Type B pancreatic cell (in vitro differentiated cells): ENCODE data around the gene SEMA3E. TPM values are rescaled to one million over a fixed set of nuclear protein-coding genes. Genes with fewer than 3 reads are reported as not detected.

ENCODE experiments used
- DNase-seq: peaks from one replicate; pipeline ENCODE4 v3.0.0; 2021; ENCODE audit warnings: mixed read lengths; ENCODE audit not compliant: unreplicated experiment; ENCODE audit errors: extremely low spot score
- H3K27ac Mint-ChIP-seq: 2 replicates; pipeline ENCODE4 v1.8.0; 2021; ENCODE audit warnings: mild to moderate bottlenecking, mixed read lengths
- H3K27me3 Mint-ChIP-seq: 2 replicates; pipeline ENCODE4 v1.8.0; 2021; ENCODE audit warnings: mixed read lengths
- H3K36me3 Mint-ChIP-seq: 2 replicates; pipeline ENCODE4 v1.8.0; 2021; ENCODE audit warnings: mixed read lengths
- H3K4me1 Mint-ChIP-seq: one replicate; pipeline ENCODE4 v1.8.0; 2021; ENCODE audit warnings: mixed read lengths; ENCODE audit not compliant: unreplicated experiment
- H3K4me3 Mint-ChIP-seq: 2 replicates; pipeline ENCODE4 v1.8.0; 2021; ENCODE audit warnings: mild to moderate bottlenecking, mixed read lengths
- H3K9me3 Mint-ChIP-seq: 2 replicates; pipeline ENCODE4 v1.8.0; 2021; ENCODE audit warnings: mixed read lengths
- CTCF ChIP-seq: fragments of 200-600 bp; sonication (generic); conservative IDR thresholded peaks from 2 replicates; pipeline ENCODE4 v1.5.0; 2021; ENCODE audit warnings: antibody characterized with exemption, mild to moderate bottlenecking
- total RNA-seq: library from RNA; stranded (reverse); gene quantifications from 2 replicates; pipeline ENCODE4 v1.2.1, GENCODE V29; 2021; ENCODE audit warnings: low replicate concordance

The SEMA3E gene
- total RNA-seq, 1 donor from 2014 or later: 27.7 TPM

- no peaks in the 10 kb centered on the region for H3K36me3 Mint-ChIP-seq
Measured at GRCh38 chr7:83504330-83504729, 144.6 kb downstream of the SEMA3E start.

DNA sequence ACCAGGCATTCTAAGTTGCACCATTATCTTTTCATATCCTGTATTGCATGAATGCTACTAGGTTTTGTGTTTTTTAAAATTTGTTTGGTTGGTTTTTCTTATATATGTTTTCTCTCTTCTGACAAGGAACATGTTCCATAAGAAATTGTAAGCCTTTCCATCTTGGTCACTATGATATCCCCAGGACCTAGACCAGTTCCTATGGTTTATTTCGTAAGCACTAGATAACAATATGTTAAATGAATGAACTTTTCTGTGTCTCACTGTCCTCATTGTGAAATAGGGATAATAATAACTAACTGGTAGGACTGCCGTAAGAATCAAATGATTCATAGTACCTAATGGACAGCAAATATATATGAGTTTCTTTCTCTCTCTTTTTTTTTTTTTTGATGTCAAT is 146.3 kb downstream of the SEMA3E start:
- peaks cover 8% of the 10 kb centered on the region for H3K9me3 Mint-ChIP-seq
- TF ChIP-seq CTCF: no peak
- H3K27me3 Mint-ChIP-seq: no peaks in the 10 kb centered on the region
- H3K27ac Mint-ChIP-seq: no peak overlapping the region
- DNase-seq: no peak
- no peak overlapping the region for H3K4me3 Mint-ChIP-seq
- H3K36me3 Mint-ChIP-seq: no peaks in the 10 kb centered on the region
- H3K4me1 Mint-ChIP-seq: no peaks in the 10 kb centered on the region

More at GRCh38 chr7:83504330-83504729, 144.6 kb downstream of the SEMA3E start:
- Mint-ChIP-seq H3K27ac (no peak overlapping the region), H3K4me1 (no peaks in the 10 kb centered on the region), H3K4me3 (no peak overlapping the region), H3K9me3 (peaks cover 8% of the 10 kb centered on the region), H3K27me3 (no peaks in the 10 kb centered on the region)
- no peak for TF ChIP-seq CTCF
- no peak for DNase-seq

- H3K4me3 Mint-ChIP-seq: no peak overlapping the region
Measured at GRCh38 chr7:83494683-83495082, 154.3 kb downstream of the SEMA3E start.

GRCh38 chr7:83492802-83493201 is 156.1 kb downstream of the SEMA3E start:
- Mint-ChIP-seq H3K27me3 (no peaks in the 10 kb centered on the region), H3K36me3 (no peaks in the 10 kb centered on the region), H3K9me3 (no peaks in the 10 kb centered on the region), H3K27ac (no peak overlapping the region), H3K4me1 (peaks cover 8% of the 10 kb centered on the region), H3K4me3 (no peak overlapping the region)
- TF ChIP-seq CTCF: no peak
- no peak for DNase-seq

More at GRCh38 chr7:83494683-83495082, 154.3 kb downstream of the SEMA3E start:
- no peak for TF ChIP-seq CTCF
- no peaks in the 10 kb centered on the region for H3K9me3 Mint-ChIP-seq
- no peaks in the 10 kb centered on the region for H3K36me3 Mint-ChIP-seq
- no peak overlapping the region for H3K27ac Mint-ChIP-seq
- H3K27me3 Mint-ChIP-seq: no peaks in the 10 kb centered on the region
- H3K4me1 Mint-ChIP-seq: peaks cover 8% of the 10 kb centered on the region
- DNase-seq: no peak

DNA sequence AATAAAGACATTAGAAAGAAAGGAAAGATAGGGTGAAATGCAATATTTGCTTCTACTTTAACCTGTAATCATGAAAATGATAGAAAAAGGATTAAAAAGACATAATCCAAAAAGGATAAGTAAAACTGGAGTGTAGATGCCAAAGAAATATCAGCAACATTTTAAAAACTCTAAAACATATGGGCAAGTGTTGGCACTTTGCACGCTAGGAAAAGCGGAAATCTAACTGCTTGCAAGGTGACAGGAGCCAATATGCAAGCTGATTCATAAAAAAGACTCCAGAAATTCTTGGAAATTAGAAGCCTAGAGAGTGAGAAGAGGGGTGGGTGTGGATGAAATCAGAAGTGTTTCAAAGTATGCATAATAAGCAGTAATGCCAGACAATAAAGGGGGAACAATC is 161.1 kb downstream of the SEMA3E start:
- H3K9me3 Mint-ChIP-seq: peaks cover 1% of the 10 kb centered on the region
- no peak for TF ChIP-seq CTCF
- H3K4me1 Mint-ChIP-seq: no peaks in the 10 kb centered on the region
- no peak for DNase-seq
- no peaks in the 10 kb centered on the region for H3K27me3 Mint-ChIP-seq
- H3K27ac Mint-ChIP-seq: no peak overlapping the region
- no peak overlapping the region for H3K4me3 Mint-ChIP-seq
- H3K36me3 Mint-ChIP-seq: no peaks in the 10 kb centered on the region

GRCh38 chr7:83486957-83487356 is 162.0 kb downstream of the SEMA3E start:
- no peaks in the 10 kb centered on the region for H3K27me3 Mint-ChIP-seq
- no peak for TF ChIP-seq CTCF
- no peaks in the 10 kb centered on the region for H3K36me3 Mint-ChIP-seq
- no peaks in the 10 kb centered on the region for H3K4me1 Mint-ChIP-seq
- H3K9me3 Mint-ChIP-seq: peaks cover 4% of the 10 kb centered on the region
- no peak overlapping the region for H3K4me3 Mint-ChIP-seq
- no peak for DNase-seq
- no peak overlapping the region for H3K27ac Mint-ChIP-seq
